DMS114 treated with DMSO at 0.1 percent for 48 hours (cell line): ENCODE results near the gene MAGEA2.
A peak's percentile ranks its signal among the peaks of the same experiment; 100 is the strongest.
"Not testable (repeated sequence)": the region's sequence is repeated elsewhere in the genome, so short reads cannot be mapped to it uniquely, and the experiment has no call there.

Experiments used
- DNase-seq: peaks from one replicate; lab custom pipeline; 2025; ENCODE audit not compliant: unreplicated experiment; lab: John Stamatoyannopoulos, UW

The MAGEA2 gene, protein sequence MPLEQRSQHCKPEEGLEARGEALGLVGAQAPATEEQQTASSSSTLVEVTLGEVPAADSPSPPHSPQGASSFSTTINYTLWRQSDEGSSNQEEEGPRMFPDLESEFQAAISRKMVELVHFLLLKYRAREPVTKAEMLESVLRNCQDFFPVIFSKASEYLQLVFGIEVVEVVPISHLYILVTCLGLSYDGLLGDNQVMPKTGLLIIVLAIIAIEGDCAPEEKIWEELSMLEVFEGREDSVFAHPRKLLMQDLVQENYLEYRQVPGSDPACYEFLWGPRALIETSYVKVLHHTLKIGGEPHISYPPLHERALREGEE

DNA sequence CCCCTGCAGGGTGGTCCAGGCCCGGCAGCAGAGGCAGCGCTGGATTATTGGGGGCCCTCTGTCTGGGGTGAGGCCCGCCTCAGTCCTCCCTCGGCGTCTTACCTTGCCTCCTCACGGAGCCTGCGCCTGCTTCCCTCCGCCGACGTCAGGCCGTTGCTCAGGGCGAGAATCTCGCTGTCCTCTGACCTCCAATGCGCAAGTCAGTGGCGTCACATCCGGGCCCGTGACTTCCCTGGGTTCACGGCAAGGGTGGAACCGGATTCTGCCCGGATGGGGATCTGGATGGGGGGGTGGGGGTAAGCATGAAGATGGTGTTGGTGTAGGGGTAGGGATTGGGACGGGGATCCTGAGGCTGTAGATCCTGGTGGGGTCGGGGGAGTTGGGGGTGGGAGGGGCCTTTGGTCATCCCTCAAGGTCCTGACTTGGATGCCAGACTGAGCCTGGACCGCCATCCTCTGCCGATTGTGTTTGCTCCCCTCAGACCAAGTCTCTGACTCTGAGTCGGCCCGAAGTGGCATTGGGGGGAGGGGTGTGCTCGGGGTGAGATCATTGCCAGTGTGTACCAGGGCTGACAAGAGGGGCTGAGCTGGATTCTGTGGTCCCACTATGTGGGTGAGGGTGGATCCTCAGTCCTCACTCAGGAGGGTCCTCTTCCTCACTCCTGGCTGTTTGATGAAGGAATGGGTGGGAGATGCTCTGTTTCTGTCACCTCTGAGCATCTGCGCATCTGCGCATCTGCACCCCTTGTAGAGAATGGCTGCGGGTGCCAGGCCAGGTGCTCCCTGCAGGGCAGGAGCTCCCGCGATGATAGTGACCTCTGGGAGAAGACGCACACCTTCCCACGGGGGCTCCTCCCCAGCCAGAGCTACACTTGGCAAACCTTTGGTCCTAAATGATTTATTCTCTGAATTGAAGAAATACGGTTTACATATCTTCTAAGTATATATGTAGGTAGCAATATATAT lies at the start of gene MAGEA2:
Gene MAGEA2, minus strand, starts transcription at position 157 of the 965 bp plus-strand sequence. CDS start 2,479 bp downstream, outside the sequence.
- DNase-seq: not testable (repeated sequence)

DNA sequence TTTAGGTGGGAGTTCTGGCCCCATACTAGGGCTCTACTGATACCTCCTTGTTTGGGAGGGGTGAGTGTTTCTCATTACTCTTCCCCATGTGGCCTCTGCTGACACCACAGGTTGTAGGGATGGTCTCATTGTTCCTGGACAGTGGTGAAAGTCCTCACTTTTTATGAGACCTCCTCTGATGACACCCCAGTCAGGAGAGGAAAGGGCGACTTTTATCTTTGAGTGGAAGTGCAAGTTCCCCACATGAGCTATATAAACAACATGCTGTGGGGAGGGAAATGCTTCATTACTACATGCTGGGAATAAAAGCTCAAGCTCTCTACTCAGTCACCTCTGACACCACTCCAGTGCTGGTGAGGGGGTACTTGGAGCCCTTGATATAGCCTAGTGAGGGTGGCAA lies 45.3 kb upstream of the MAGEA2 start:
- DNase-seq: no peak

DNA sequence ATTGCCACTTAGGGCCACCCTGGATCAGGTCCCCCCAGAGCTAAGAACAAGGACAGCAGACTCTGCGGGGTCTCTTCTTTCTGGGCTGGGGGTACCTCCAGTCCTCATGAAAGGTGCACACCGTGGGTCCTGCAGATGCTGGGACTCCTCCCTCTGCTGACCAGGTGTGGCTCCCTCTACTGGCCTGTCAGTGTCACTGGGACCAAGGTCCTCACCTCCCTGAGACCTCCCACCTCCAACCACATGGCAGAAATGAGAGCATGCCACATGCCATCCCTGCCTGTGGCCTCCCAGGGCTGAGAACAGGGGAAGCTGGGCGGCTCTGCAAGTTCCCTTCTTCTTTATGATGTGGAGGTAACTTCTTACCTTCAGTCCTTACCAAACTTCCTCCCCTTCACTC lies 33.4 kb upstream of the MAGEA2 start:
- DNase-seq: not testable (repeated sequence)

DNA sequence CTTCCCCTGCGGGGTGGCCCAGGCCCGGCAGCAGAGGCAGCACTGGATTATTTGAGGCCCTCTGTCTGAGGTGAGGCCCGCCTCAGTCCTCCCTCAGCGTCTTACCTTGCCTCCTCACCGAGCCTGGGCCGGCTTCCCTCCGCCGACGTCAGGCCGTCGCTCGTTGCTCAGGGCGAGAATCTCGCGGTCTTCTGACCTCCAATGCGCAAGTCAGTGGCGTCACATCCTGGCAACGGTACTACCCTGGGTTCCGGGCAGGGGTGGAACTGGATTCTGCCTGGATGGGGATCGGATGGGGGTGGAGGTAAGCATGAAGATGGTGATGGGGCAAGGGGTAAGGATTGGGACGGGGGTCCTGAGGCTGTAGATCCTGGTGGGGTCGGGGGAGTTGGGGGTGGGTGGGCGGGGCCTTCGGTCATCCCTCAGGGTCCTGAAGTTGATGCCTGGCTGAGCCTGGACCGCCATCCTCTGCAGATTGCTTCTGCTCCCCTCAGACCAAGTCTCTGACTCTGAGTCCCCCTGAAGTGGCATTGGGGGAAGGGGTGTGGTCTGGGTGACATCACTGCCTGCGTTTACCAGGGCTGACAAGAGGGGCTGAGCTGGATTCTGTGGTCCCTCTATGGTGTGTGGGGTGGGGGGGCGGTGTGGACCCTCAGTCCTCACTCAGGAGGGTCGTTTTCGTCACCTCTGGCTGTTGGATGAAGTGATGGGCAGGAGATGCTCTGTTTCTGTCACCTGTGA lies 16.1 kb upstream of the MAGEA2 start, which contains the start of gene MAGEA6:
Gene MAGEA6, minus strand, starts transcription at position 141 of the 741 bp plus-strand sequence. CDS start 2,039 bp downstream, outside the sequence.
- DNase-seq: not testable (repeated sequence)

DNA sequence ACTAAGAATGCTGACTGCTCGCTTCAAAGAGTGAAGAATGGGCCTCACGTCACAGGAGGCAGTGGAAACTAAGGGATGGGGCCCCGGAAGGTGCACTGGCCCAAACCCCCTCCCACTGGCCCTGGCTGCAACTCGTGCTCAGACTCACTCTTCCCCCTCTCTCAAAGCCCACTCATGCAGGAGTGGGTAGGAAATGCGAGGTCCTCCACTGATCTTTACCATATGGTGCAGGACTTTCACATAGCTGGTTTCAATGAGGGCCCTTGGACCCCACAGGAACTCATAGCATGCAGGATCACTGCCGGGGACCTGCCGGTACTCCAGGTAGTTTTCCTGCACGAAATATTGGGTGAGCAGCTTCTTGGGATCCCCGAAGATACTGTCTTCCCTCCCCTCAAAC lies 12.9 kb upstream of the MAGEA2 start:
- not testable (repeated sequence) for DNase-seq

DNA sequence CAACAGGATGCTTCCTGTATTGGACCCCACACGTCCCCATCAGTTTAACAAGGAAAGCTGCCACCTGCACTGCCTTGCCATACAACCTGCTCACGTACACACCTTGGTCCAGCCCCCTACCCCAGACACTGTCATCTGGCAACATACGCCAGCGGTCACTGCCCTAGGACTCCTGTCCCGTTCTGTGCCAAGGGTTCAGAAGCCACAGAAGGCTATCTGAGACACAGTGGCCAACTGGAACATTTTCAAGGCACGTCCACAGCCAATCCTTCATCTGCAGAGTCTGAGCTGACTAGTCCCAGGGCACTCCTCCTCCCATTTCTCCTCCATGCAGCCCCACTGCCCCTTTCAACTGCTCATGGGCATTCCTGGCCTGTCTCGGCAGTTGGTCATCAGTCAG lies 7.9 kb upstream of the MAGEA2 start:
- DNase-seq: not testable (repeated sequence)

DNA sequence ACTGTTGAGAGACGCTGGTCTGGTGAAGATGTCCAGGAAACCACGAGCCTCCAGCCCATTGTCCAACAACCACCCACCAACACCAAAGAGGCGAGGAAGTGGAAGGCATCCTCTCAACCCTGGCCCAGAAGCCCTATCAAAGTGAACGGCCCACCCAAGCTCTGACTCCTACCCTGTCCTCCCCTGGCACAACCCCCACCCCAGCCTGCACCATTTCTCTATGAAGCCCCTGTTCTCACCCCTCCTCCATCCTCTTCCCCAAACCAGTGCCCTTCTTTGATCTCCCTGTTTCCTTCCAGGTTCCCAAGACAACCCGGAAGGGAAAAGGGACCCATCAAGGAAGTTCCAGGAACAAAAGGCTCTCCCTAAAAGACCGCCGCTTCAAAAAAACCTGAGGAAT lies 5.9 kb upstream of the MAGEA2 start:
- DNase-seq: not testable (repeated sequence)

DNA sequence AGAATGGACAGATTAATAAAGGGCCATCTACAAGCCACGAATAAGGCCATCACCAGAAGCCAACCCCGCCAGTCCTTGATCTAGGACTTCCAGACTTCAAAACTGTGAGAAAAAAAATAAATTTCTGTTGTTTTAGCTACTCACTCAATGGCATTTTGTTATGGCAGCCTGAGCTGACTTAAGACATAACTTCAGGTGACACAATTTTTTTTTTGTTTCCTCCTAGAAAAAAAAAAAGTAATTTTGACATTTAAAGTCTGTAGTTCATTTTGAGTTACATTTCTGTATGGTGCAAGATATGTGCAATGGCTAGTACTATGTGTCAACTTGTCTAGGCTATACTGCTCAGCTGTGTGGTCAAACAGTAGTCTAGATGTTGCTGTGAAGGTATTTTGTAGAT lies 5.3 kb upstream of the MAGEA2 start, which contains the start of gene CSAG3:
Gene CSAG3, plus strand, starts transcription at position 301 of the 400 bp plus-strand sequence.
- DNase-seq: not testable (repeated sequence)

DNA sequence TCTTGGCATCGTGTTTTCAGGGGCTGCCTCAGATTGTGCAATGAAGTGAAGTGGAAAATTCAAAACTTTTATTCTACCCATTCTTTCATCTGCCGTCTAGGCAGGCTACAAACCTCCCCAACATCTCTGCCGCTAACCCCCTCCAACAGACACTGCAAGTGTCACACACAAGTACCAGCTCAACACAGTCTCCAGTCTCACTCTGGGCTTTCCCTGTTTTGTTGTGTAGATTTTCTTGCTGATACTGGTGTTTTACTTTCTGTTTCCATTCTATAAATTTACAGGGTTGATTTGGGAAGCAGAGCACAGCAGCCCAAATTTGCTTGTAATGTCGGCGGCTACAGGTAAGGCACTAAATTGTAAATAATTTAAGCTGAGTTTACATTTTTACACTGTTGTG lies 1.2 kb upstream of the MAGEA2 start:
- DNase-seq: not testable (repeated sequence)

DNA sequence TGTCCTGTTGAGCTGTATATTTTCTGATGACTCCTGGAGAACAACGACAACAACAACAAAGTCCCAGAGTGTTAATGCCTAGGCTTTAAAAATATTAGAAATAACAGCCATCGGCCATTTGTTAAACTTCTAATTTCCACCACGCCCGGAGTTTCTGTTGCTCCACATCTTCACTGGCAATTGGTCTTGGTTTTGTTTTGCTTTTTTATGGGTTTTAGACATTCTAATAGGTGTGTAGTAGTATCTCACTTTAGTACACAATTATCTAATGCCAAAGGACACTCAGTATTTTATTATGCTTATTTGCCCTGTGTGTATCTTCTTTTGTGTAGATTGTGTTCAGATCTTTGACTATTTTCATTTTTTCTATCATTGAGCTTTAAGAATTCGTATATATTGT lies 15.1 kb downstream of the MAGEA2 start:
- no peak for DNase-seq

DNA sequence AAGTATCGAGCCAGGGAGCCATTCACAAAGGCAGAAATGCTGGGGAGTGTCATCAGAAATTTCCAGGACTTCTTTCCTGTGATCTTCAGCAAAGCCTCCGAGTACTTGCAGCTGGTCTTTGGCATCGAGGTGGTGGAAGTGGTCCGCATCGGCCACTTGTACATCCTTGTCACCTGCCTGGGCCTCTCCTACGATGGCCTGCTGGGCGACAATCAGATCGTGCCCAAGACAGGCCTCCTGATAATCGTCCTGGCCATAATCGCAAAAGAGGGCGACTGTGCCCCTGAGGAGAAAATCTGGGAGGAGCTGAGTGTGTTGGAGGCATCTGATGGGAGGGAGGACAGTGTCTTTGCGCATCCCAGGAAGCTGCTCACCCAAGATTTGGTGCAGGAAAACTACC lies 17.1 kb downstream of the MAGEA2 start:
- not testable (repeated sequence) for DNase-seq

DNA sequence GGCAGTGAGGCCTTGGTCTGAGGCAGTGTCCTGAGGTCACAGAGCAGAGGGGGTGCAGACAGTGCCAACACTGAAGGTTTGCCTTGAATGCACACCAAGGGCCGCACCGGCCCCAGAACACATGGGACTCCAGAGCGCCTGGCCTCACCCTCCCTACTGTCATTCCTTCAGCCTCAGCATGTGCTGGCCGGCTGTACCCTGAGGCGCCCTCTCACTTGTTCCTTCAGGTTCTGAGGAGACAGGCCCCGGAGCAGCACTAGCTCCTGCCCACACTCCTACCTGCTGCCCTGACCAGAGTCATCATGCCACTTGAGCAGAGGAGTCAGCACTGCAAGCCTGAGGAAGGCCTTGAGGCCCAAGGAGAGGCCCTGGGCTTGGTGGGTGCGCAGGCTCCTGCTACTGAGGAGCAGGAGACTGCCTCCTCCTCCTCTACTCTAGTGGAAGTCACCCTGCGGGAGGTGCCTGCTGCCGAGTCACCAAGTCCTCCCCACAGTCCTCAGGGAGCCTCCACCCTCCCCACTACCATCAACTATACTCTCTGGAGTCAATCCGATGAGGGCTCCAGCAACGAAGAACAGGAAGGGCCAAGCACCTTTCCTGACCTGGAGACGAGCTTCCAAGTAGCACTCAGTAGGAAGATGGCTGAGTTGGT lies 17.7 kb downstream of the MAGEA2 start:
- no peak for DNase-seq

DNA sequence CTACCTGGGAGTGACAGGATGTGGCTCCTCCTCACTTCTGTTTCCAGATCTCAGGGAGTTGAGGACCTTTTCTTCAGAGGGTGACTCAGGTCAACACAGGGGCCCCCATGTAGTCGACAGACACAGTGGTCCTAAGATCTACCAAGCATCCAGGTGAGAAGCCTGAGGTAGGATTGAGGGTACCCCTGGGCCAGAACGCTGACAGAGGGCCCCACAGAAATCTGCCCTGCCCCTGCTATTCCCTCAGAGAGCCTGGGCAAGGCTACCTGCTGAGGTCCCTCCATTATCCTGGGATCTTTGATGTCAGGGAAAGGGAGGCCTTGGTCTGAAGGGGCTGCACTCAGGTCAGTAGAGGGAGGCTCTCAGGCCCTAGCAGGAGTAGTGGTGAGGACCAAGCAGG lies 18.5 kb downstream of the MAGEA2 start:
- DNase-seq: no peak

DNA sequence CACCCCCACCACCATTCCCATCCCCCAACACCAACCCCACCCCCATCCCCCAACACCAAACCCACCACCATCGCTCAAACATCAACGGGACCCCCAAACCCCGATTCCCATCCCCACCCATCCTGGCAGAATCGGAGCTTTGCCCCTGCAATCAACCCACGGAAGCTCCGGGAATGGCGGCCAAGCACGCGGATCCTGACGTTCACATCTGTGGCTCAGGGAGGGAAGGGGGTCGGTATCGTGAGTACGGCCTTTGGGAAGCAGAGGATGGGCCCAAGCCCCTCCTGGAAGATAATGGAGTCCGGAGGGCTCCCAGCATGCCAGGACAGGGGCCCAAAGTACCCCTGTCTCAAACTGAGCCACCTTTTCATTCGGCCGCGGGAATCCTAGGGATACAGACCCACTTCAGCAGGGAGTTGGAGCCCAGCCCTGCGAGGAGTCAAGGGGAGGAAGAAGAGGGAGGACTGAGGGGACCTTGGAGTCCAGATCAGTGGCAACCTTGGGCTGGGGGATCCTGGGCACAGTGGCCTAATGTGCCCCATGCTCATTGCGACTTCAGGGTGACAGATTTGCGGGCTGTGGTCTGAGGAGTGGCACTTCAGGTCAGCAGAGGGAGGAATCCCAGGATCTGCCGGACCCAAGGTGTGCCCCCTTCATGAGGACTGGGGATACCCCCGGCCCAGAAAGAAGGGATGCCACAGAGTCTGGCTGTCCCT lies 19.3 kb downstream of the MAGEA2 start:
- not testable (repeated sequence) for DNase-seq

DNA sequence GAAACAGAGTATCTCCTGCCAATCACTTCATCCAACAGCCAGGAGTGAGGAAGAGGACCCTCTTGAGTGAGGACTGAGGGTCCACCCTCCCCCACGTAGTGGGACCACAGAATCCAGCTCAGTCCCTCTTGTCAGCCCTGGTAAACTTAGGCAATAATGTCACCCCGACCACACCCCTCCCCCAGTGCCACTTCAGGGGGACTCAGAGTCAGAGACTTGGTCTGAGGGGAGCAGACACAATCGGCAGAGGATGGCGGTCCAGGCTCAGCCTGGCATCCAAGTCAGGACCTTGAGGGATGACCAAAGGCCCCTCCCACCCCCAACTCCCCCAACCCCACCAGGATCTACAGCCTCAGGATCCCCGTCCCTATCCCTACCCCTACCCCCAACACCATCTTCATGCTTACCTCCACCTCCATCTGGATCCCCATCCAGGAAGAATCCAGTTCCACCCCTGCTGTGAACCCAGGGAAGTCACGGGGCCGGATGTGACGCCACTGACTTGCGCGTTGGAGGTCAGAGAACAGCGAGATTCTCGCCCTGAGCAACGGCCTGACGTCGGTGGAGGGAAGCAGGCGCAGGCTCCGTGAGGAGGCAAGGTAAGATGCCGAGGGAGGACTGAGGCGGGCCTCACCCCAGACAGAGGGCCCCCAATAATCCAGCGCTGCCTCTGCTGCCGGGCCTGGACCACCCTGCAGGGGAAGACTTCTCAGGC lies 20.2 kb downstream of the MAGEA2 start, which contains the start of the genes CSAG1 and MAGEA12:
Gene CSAG1, minus strand, starts transcription at position 461 of the 715 bp plus-strand sequence. CDS start 1,261 bp downstream, outside the sequence.
Gene MAGEA12, plus strand, starts transcription at position 497 of the 715 bp plus-strand sequence. CDS start 2,405 bp downstream, outside the sequence.
- DNase-seq: peak; percentile 31

DNA sequence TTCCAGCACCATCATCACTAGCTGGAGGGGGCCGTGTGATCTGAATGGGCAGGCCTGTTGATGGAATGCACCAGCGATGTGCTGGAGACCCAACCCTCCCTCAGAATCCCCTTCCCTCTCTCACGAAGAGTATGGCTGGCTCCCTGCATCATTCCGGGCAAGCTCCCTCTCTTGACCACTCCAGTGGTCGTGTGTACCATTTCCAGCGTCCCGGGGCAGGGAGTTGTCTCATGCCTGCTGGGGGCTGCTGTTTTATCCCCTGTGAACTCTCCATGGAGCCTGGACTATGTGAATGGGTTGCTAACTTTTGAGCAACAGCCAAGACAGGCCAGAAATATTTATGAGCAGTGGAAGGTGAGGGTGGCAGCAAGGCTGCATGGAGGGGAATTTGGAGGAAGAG lies 28.2 kb downstream of the MAGEA2 start:
- no peak for DNase-seq

DNA sequence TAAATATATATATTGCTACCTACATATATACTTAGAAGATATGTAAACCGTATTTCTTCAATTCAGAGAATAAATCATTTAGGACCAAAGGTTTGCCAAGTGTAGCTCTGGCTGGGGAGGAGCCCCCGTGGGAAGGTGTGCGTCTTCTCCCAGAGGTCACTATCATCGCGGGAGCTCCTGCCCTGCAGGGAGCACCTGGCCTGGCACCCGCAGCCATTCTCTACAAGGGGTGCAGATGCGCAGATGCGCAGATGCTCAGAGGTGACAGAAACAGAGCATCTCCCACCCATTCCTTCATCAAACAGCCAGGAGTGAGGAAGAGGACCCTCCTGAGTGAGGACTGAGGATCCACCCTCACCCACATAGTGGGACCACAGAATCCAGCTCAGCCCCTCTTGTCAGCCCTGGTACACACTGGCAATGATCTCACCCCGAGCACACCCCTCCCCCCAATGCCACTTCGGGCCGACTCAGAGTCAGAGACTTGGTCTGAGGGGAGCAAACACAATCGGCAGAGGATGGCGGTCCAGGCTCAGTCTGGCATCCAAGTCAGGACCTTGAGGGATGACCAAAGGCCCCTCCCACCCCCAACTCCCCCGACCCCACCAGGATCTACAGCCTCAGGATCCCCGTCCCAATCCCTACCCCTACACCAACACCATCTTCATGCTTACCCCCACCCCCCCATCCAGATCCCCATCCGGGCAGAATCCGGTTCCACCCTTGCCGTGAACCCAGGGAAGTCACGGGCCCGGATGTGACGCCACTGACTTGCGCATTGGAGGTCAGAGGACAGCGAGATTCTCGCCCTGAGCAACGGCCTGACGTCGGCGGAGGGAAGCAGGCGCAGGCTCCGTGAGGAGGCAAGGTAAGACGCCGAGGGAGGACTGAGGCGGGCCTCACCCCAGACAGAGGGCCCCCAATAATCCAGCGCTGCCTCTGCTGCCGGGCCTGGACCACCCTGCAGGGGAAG lies 39.5 kb downstream of the MAGEA2 start, which contains the start of gene MAGEA2B:
Gene MAGEA2B, plus strand, starts transcription at position 814 of the 973 bp plus-strand sequence. CDS start 2,479 bp downstream, outside the sequence.
- DNase-seq: not testable (repeated sequence)
